Measurements from ENCODE around the gene PDZD4.

Gene PDZD4

GRCh38 chrX:153871451-153871850 lies 41.1 kb upstream of the PDZD4 start:
- H3K27me3 Mint-ChIP-seq: peaks cover 50% of the 10 kb centered on the region
- no peaks in the 10 kb centered on the region for H3K36me3 Mint-ChIP-seq (ENCODE audit: low read depth)
- H3K4me3 Mint-ChIP-seq: no peak overlapping the region
- no peak overlapping the region for H3K27ac Mint-ChIP-seq
- H3K4me1 Mint-ChIP-seq (ENCODE audit: low read depth): no peaks in the 10 kb centered on the region
- intact Hi-C loops (cut with micrococcal nuclease): no loop called here
- no peaks in the 10 kb centered on the region for H3K9me3 Mint-ChIP-seq

GRCh38 chrX:153870791-153871360 lies 40.5 kb upstream of the PDZD4 start:
- no peaks in the 10 kb centered on the region for H3K9me3 Mint-ChIP-seq
- no peaks in the 10 kb centered on the region for H3K36me3 Mint-ChIP-seq (ENCODE audit: low read depth)
- no peak overlapping the region for H3K4me3 Mint-ChIP-seq
- H3K27me3 Mint-ChIP-seq: peaks cover 45% of the 10 kb centered on the region
- H3K27ac Mint-ChIP-seq: no peak overlapping the region
- intact Hi-C loops (cut with micrococcal nuclease): no loop called here
- H3K4me1 Mint-ChIP-seq (ENCODE audit: low read depth): no peaks in the 10 kb centered on the region

GRCh38 chrX:153870288-153870690 lies 39.9 kb upstream of the PDZD4 start:
- H3K36me3 Mint-ChIP-seq (ENCODE audit: low read depth): no peaks in the 10 kb centered on the region
- H3K4me3 Mint-ChIP-seq: no peak overlapping the region
- peaks cover 42% of the 10 kb centered on the region for H3K27me3 Mint-ChIP-seq
- H3K4me1 Mint-ChIP-seq (ENCODE audit: low read depth): no peaks in the 10 kb centered on the region
- no peaks in the 10 kb centered on the region for H3K9me3 Mint-ChIP-seq
- intact Hi-C loops (cut with micrococcal nuclease): no loop called here
- H3K27ac Mint-ChIP-seq: no peak overlapping the region

- H3K9me3 Mint-ChIP-seq: no peaks in the 10 kb centered on the region
- no peaks in the 10 kb centered on the region for H3K36me3 Mint-ChIP-seq (ENCODE audit: low read depth)
- peaks cover 37% of the 10 kb centered on the region for H3K27me3 Mint-ChIP-seq
- H3K27ac Mint-ChIP-seq: no peak overlapping the region
- H3K4me3 Mint-ChIP-seq: no peak overlapping the region
- intact Hi-C loops (cut with micrococcal nuclease): no loop called here
- H3K4me1 Mint-ChIP-seq (ENCODE audit: low read depth): no peaks in the 10 kb centered on the region
Observed at GRCh38 chrX:153869473-153870287, 39.3 kb upstream of the PDZD4 start.

- intact Hi-C loops (cut with micrococcal nuclease): no loop called here
- Mint-ChIP-seq H3K36me3 (ENCODE audit: low read depth) (no peaks in the 10 kb centered on the region), H3K4me1 (ENCODE audit: low read depth) (no peaks in the 10 kb centered on the region), H3K27ac (no peak overlapping the region), H3K27me3 (peaks cover 31% of the 10 kb centered on the region), H3K4me3 (no peak overlapping the region), H3K9me3 (no peaks in the 10 kb centered on the region)
Observed at GRCh38 chrX:153868576-153869472, 38.5 kb upstream of the PDZD4 start.

- Mint-ChIP-seq H3K4me1 (ENCODE audit: low read depth) (no peaks in the 10 kb centered on the region), H3K36me3 (ENCODE audit: low read depth) (no peaks in the 10 kb centered on the region), H3K27ac (no peak overlapping the region), H3K27me3 (peaks cover 28% of the 10 kb centered on the region), H3K9me3 (no peaks in the 10 kb centered on the region), H3K4me3 (no peak overlapping the region)
- intact Hi-C loops (cut with micrococcal nuclease): no loop called here
Observed at GRCh38 chrX:153867671-153868070, 37.3 kb upstream of the PDZD4 start.

GRCh38 chrX:153867139-153867538 lies 36.8 kb upstream of the PDZD4 start:
- no peaks in the 10 kb centered on the region for H3K36me3 Mint-ChIP-seq (ENCODE audit: low read depth)
- no peak overlapping the region for H3K27ac Mint-ChIP-seq

GRCh38 chrX:153866302-153867019 lies 36.1 kb upstream of the PDZD4 start:
- intact Hi-C loops (cut with micrococcal nuclease): no loop called here
- Mint-ChIP-seq H3K4me1 (ENCODE audit: low read depth) (no peaks in the 10 kb centered on the region), H3K36me3 (ENCODE audit: low read depth) (no peaks in the 10 kb centered on the region), H3K9me3 (no peaks in the 10 kb centered on the region), H3K4me3 (no peak overlapping the region), H3K27ac (no peak overlapping the region), H3K27me3 (peaks cover 22% of the 10 kb centered on the region)

More at GRCh38 chrX:153867139-153867538, 36.8 kb upstream of the PDZD4 start:
- intact Hi-C loops (cut with micrococcal nuclease): no loop called here
- no peaks in the 10 kb centered on the region for H3K9me3 Mint-ChIP-seq
- H3K4me3 Mint-ChIP-seq: no peak overlapping the region
- peaks cover 26% of the 10 kb centered on the region for H3K27me3 Mint-ChIP-seq
- no peaks in the 10 kb centered on the region for H3K4me1 Mint-ChIP-seq (ENCODE audit: low read depth)

GRCh38 chrX:153865685-153866084 lies 35.3 kb upstream of the PDZD4 start:
- intact Hi-C loops (cut with micrococcal nuclease): no loop called here
- peaks cover 21% of the 10 kb centered on the region for H3K27me3 Mint-ChIP-seq
- no peak overlapping the region for H3K4me3 Mint-ChIP-seq

GRCh38 chrX:153865321-153865580 lies 34.9 kb upstream of the PDZD4 start:
- H3K4me3 Mint-ChIP-seq: no peak overlapping the region
- H3K36me3 Mint-ChIP-seq (ENCODE audit: low read depth): no peaks in the 10 kb centered on the region
- H3K4me1 Mint-ChIP-seq (ENCODE audit: low read depth): no peaks in the 10 kb centered on the region
- H3K27me3 Mint-ChIP-seq: peaks cover 20% of the 10 kb centered on the region
- intact Hi-C loops (cut with micrococcal nuclease): no loop called here
- no peak overlapping the region for H3K27ac Mint-ChIP-seq
- H3K9me3 Mint-ChIP-seq: no peaks in the 10 kb centered on the region

More at GRCh38 chrX:153865685-153866084, 35.3 kb upstream of the PDZD4 start:
- H3K27ac Mint-ChIP-seq: no peak overlapping the region
- no peaks in the 10 kb centered on the region for H3K36me3 Mint-ChIP-seq (ENCODE audit: low read depth)
- no peaks in the 10 kb centered on the region for H3K9me3 Mint-ChIP-seq
- no peaks in the 10 kb centered on the region for H3K4me1 Mint-ChIP-seq (ENCODE audit: low read depth)

GRCh38 chrX:153864561-153865320 lies 34.4 kb upstream of the PDZD4 start:
- H3K4me1 Mint-ChIP-seq (ENCODE audit: low read depth): no peaks in the 10 kb centered on the region
- intact Hi-C loops (cut with micrococcal nuclease): no loop called here
- H3K4me3 Mint-ChIP-seq: no peak overlapping the region

GRCh38 chrX:153864101-153864500 lies 33.8 kb upstream of the PDZD4 start:
- intact Hi-C loops (cut with micrococcal nuclease): no loop called here

More at GRCh38 chrX:153864561-153865320, 34.4 kb upstream of the PDZD4 start:
- H3K36me3 Mint-ChIP-seq (ENCODE audit: low read depth): no peaks in the 10 kb centered on the region
- no peak overlapping the region for H3K27ac Mint-ChIP-seq
- H3K9me3 Mint-ChIP-seq: no peaks in the 10 kb centered on the region
- peaks cover 20% of the 10 kb centered on the region for H3K27me3 Mint-ChIP-seq

GRCh38 chrX:153863251-153863991 lies 33.1 kb upstream of the PDZD4 start:
- Mint-ChIP-seq H3K36me3 (ENCODE audit: low read depth) (no peaks in the 10 kb centered on the region), H3K4me1 (ENCODE audit: low read depth) (no peaks in the 10 kb centered on the region), H3K27ac (no peak overlapping the region), H3K27me3 (peaks cover 25% of the 10 kb centered on the region), H3K4me3 (no peak overlapping the region), H3K9me3 (no peaks in the 10 kb centered on the region)
- intact Hi-C loops (cut with micrococcal nuclease): no loop called here

More at GRCh38 chrX:153864101-153864500, 33.8 kb upstream of the PDZD4 start:
- Mint-ChIP-seq H3K4me1 (ENCODE audit: low read depth) (no peaks in the 10 kb centered on the region), H3K36me3 (ENCODE audit: low read depth) (no peaks in the 10 kb centered on the region), H3K4me3 (no peak overlapping the region), H3K9me3 (no peaks in the 10 kb centered on the region), H3K27ac (no peak overlapping the region), H3K27me3 (peaks cover 25% of the 10 kb centered on the region)

Measured in dendritic cell treated with granulocyte-macrophage colony-stimulating factor and Interleukin-4, amounts not matched to agents 40 ng/mL and 50 ng/mL, for 4 days (primary cell).